ENCODE data around the gene ARHGAP24. TPM values are rescaled to one million over a fixed set of nuclear protein-coding genes. Genes with fewer than 3 reads are reported as not detected.
"Not testable (repeated sequence)": the region's sequence is repeated elsewhere in the genome, so short reads cannot be mapped to it uniquely, and the experiment has no call there.

ARHGAP24 gene
- polyA plus RNA-seq, 4 donors = 109 to 126 (median 121) TPM

GRCh38 chr4:85979276-85979675, 504.3 kb downstream of the ARHGAP24 start:
- no peak for DNase-seq (ENCODE audit: low read depth in 4 of 4, low spot score in 3 of 4)

GRCh38 chr4:85986266-85986665, 511.3 kb downstream of the ARHGAP24 start:
- DNase-seq (ENCODE audit: low read depth in 4 of 4, low spot score in 3 of 4) = no peak

- DNase-seq (ENCODE audit: low read depth in 4 of 4, low spot score in 3 of 4) = no peak
These were observed 518.7 kb downstream of the ARHGAP24 start for GRCh38 chr4:85993641-85994040.

GRCh38 chr4:85994576-85994975, 519.6 kb downstream of the ARHGAP24 start:
- no peak for DNase-seq (ENCODE audit: low read depth in 4 of 4, low spot score in 3 of 4)

- no peak for DNase-seq (ENCODE audit: low read depth in 4 of 4, low spot score in 3 of 4)
These were observed 520.4 kb downstream of the ARHGAP24 start for GRCh38 chr4:85995361-85995760.

GRCh38 chr4:86001591-86001990, 526.6 kb downstream of the ARHGAP24 start:
- no peak for DNase-seq (ENCODE audit: low read depth in 4 of 4, low spot score in 3 of 4)

- DNase-seq (ENCODE audit: low read depth in 4 of 4, low spot score in 3 of 4) = no peak
These were observed 529.1 kb downstream of the ARHGAP24 start for GRCh38 chr4:86004030-86004429.

- no peak for DNase-seq (ENCODE audit: low read depth in 4 of 4, low spot score in 3 of 4)
These were observed 531.1 kb downstream of the ARHGAP24 start for GRCh38 chr4:86006057-86006456.

GRCh38 chr4:86007042-86007441, 532.1 kb downstream of the ARHGAP24 start:
- DNase-seq (ENCODE audit: low read depth in 4 of 4, low spot score in 3 of 4) = no peak

GRCh38 chr4:86011117-86011516, 536.2 kb downstream of the ARHGAP24 start:
- DNase-seq (ENCODE audit: low read depth in 4 of 4, low spot score in 3 of 4) = no peak

- DNase-seq (ENCODE audit: low read depth in 4 of 4, low spot score in 3 of 4) = no peak
These were observed 538.7 kb downstream of the ARHGAP24 start for GRCh38 chr4:86013621-86014020.

- no peak for DNase-seq (ENCODE audit: low read depth in 4 of 4, low spot score in 3 of 4)
These were observed 539.6 kb downstream of the ARHGAP24 start for GRCh38 chr4:86014599-86014998.

GRCh38 chr4:86015412-86016350, 540.7 kb downstream of the ARHGAP24 start:
- no peak for DNase-seq (ENCODE audit: low read depth in 4 of 4, low spot score in 3 of 4)

GRCh38 chr4:86019362-86019761, 544.4 kb downstream of the ARHGAP24 start:
- no peak for DNase-seq (ENCODE audit: low read depth in 4 of 4, low spot score in 3 of 4)

- DNase-seq (ENCODE audit: low read depth in 4 of 4, low spot score in 3 of 4) = no peak
These were observed 545.0 kb downstream of the ARHGAP24 start for GRCh38 chr4:86019906-86020305.

- not testable (repeated sequence) for DNase-seq (ENCODE audit: low read depth in 4 of 4, low spot score in 3 of 4)
These were observed 546.7 kb downstream of the ARHGAP24 start for GRCh38 chr4:86021671-86022070.

GRCh38 chr4:86026720-86027119, 551.8 kb downstream of the ARHGAP24 start:
- no peak for DNase-seq (ENCODE audit: low read depth in 4 of 4, low spot score in 3 of 4)

GRCh38 chr4:86031927-86032326, 557.0 kb downstream of the ARHGAP24 start:
- DNase-seq (ENCODE audit: low read depth in 4 of 4, low spot score in 3 of 4) = no peak

GRCh38 chr4:86032476-86033022, 557.6 kb downstream of the ARHGAP24 start:
- DNase-seq (ENCODE audit: low read depth in 4 of 4, low spot score in 3 of 4) = no peak

GRCh38 chr4:86033171-86033570, 558.2 kb downstream of the ARHGAP24 start:
- DNase-seq (ENCODE audit: low read depth in 4 of 4, low spot score in 3 of 4) = no peak

- no peak for DNase-seq (ENCODE audit: low read depth in 4 of 4, low spot score in 3 of 4)
These were observed 559.7 kb downstream of the ARHGAP24 start for GRCh38 chr4:86034616-86035015.

- DNase-seq (ENCODE audit: low read depth in 4 of 4, low spot score in 3 of 4) = no peak
These were observed 560.7 kb downstream of the ARHGAP24 start for GRCh38 chr4:86035688-86036087.

All from right renal pelvis (tissue), 4 donors.